K562 (cell line): ENCODE data around the gene CCNL2. TPM values are rescaled to one million over a fixed set of nuclear protein-coding genes. Genes with fewer than 3 reads are reported as not detected.

Experiments used
- ATF1 ChIP-seq, 2 experiments: fragments of 450-650 bp in 1 of 2; IDR thresholded peaks; 2 replicates each; pipeline ENCODE4 v1.6.1; 2016; ENCODE audit warnings: missing compliant biosample characterization in 1 of 2, missing genetic modification characterization in 1 of 2
- BRCA1 ChIP-seq, 2 experiments: fragments of 450-650 bp in 1 of 2; sonication (generic) in 1 of 2; formaldehyde crosslinking in 1 of 2; IDR thresholded peaks; 2 replicates each; pipeline versions ENCODE4 v1.5.0 to v1.6.1; 2017 to 2020; ENCODE audit warnings: mild to moderate bottlenecking in 1 of 2, missing genetic modification reagents in 1 of 2
- CBFA2T3 ChIP-seq: fragments of 450-650 bp; IDR thresholded peaks from 2 replicates; pipeline ENCODE4 v1.6.1; 2017
- COPS2 ChIP-seq: fragments of 450-650 bp; conservative IDR thresholded peaks from 2 replicates; pipeline ENCODE4 v1.6.1; 2016; ENCODE audit warnings: mild to moderate bottlenecking, moderate library complexity
- CREB1 ChIP-seq, 2 experiments: sonication (generic) in 1 of 2; formaldehyde crosslinking in 1 of 2; IDR thresholded peaks; 2 replicates each; pipeline versions ENCODE4 v1.6.1 to v1.8.0; 2012 to 2022; ENCODE audit warnings: inconsistent platforms in 1 of 2, mild to moderate bottlenecking in 1 of 2, missing genetic modification reagents in 1 of 2, moderate library complexity in 1 of 2
- FOXK2 ChIP-seq, 2 experiments: fragments of 450-650 bp; IDR thresholded peaks in 1 of 2; conservative IDR thresholded peaks in 1 of 2; 2 replicates each; pipeline ENCODE4 v1.6.1; 2016; ENCODE audit warnings: low read depth in 2 of 2, mild to moderate bottlenecking in 1 of 2
- HMG20A ChIP-seq: fragments of 450-650 bp; formaldehyde crosslinking; conservative IDR thresholded peaks from 2 replicates; pipeline ENCODE4 v1.4.0; 2020; ENCODE audit warnings: mild to moderate bottlenecking, mixed read lengths
- HNRNPUL1 ChIP-seq: fragments of 200-400 bp; formaldehyde crosslinking; IDR thresholded peaks from 2 replicates; pipeline ENCODE4 v1.6.1; 2017; ENCODE audit warnings: low read length
- KLF16 ChIP-seq: IDR thresholded peaks from 2 replicates; pipeline ENCODE4 v1.6.1; 2016; ENCODE audit warnings: antibody characterized with exemption
- NR2C2 ChIP-seq, 2 experiments: fragments of 200-800 bp in 1 of 2; sonication (Bioruptor generic) in 1 of 2; sonication (generic) in 1 of 2; formaldehyde crosslinking in 1 of 2; IDR thresholded peaks; 2 replicates each; pipeline versions ENCODE4 v1.6.1 to v1.8.0; 2016 to 2022; ENCODE audit warnings: mild to moderate bottlenecking in 1 of 2, missing compliant biosample characterization in 1 of 2, missing genetic modification characterization in 1 of 2, missing genetic modification reagents in 1 of 2
- PHB2 ChIP-seq: fragments of 450-650 bp; IDR thresholded peaks from 2 replicates; pipeline ENCODE4 v1.6.1; 2017; ENCODE audit warnings: low read depth
- RNF2 ChIP-seq: sonication (generic); IDR thresholded peaks from 2 replicates; pipeline ENCODE4 v1.6.1; 2016
- TCF3 ChIP-seq: sonication (generic); formaldehyde crosslinking; IDR thresholded peaks from 2 replicates; pipeline ENCODE4 v1.4.0; 2020; ENCODE audit warnings: mild to moderate bottlenecking, missing genetic modification reagents
- ZC3H8 ChIP-seq: fragments of 450-650 bp; IDR thresholded peaks from 2 replicates; pipeline ENCODE4 v1.6.1; 2017
- ZNF184 ChIP-seq: sonication (generic); formaldehyde crosslinking; IDR thresholded peaks from 2 replicates; pipeline ENCODE4 v1.5.0; 2020; ENCODE audit warnings: missing genetic modification reagents
- ZNF699 ChIP-seq: fragments of 250-450 bp; sonication (Bioruptor Pico); IDR thresholded peaks from 2 replicates; pipeline ENCODE4 v1.8.0; 2021; ENCODE audit warnings: mild to moderate bottlenecking, moderate library complexity; ENCODE audit not compliant: insufficient replicate concordance
- polyA plus RNA-seq, 8 experiments: library from polyadenylated mRNA; depleted of rRNA in 4 of 8; stranded (reverse) in 5 of 8; unstranded in 3 of 8; fragments of >200 nt; fragmentation: Nextera tagmentation in 2 of 8; fragmentation: Illumina TruSeq in 1 of 8; extraction: Ambion mirVana in 2 of 8; extraction: Trizol in 1 of 8; gene quantifications; 2 replicates each; pipeline versions ENCODE4 v1.2.1 to v1.2.3, GENCODE V29; 2011 to 2014; ENCODE audit warnings: inconsistent platforms in 1 of 8, missing spikeins in 1 of 8
- total RNA-seq, 7 experiments: library from RNA; depleted of rRNA in 6 of 7; stranded (reverse); fragments of >200 nt in 6 of 7; fragmentation: Illumina TruSeq in 2 of 7; extraction: Trizol in 2 of 7; gene quantifications; 2 replicates each; pipeline versions ENCODE4 v1.2.1 to v1.2.3, GENCODE V29; 2011 to 2021; ENCODE audit warnings: low replicate concordance in 1 of 7
- TF ChIP-seq, protein P1 (sequence below): IDR thresholded peaks from 3 replicates; pipeline ENCODE4 v1.6.1; 2011; ENCODE audit warnings: borderline replicate concordance, mild to moderate bottlenecking; ENCODE audit not compliant: insufficient read length, insufficient read depth
- TF ChIP-seq, protein P2 (sequence below): fragments of 250-450 bp; sonication (Bioruptor Pico); IDR thresholded peaks from 2 replicates; pipeline ENCODE4 v1.5.0; 2022; ENCODE audit warnings: mild to moderate bottlenecking
- TF ChIP-seq, protein P3 (sequence below): fragments of 150-350 bp; IDR thresholded peaks from 2 replicates; pipeline ENCODE4 v1.6.1; 2014; ENCODE audit warnings: low read depth, mild to moderate bottlenecking, low read length, borderline replicate concordance
- TF ChIP-seq, protein P4 (sequence below), 3 experiments: fragments of 200-800 bp in 1 of 3; sonication (Bioruptor generic) in 1 of 3; sonication (generic) in 1 of 3; formaldehyde crosslinking in 1 of 3; IDR thresholded peaks; 2 replicates each; pipeline versions ENCODE4 v1.6.1 to v1.8.0; 2016 to 2022; ENCODE audit warnings: mild to moderate bottlenecking in 2 of 3, missing compliant biosample characterization in 2 of 3, missing genetic modification characterization in 2 of 3, missing genetic modification reagents in 1 of 3

Gene CCNL2
- total and polyA plus RNA-seq, 9 of the 15 experiments (the other 6 are each of a cell fraction or from before 2014, with no cell fraction given): 2.8 to 287 (median 94.5) TPM

DNA sequence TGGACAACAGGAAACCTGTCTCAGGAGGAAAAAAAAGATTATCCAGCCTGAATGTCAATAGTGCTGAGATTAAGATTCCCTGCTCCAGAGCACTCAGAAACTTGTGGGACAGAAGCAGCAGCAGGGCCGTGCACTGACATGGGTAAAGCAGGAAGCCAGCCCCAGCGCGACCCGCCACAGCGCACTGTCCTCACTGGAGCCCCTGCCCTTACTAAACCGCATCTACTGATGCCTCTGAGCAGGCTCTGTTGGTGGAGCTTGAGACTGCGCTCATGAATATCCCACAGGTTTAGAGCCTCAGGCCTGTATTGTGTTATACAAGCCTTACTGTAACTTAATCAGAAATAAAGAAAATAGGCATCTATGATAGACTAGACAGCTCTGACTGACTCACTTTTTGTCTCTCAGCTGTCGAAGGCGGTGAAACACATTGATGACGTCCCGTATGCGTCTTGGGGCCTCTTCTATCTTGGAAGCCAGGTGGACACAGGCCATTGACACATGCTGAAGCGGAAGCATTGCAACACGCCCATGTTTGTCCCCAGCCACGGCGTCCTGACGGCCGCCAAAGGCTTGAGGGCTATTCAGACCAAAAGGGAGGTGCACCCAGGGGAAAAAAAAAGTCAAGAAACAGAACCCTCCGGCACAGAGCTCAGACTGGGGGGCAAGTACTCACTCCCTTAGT lies 1.2 kb downstream of the CCNL2 start (continued):
- TF ChIP-seq CREB1 (IDR thresholded peaks at IDR 0.05) (peak; percentile 85), CREB1 (CRISPR knock-in tag; IDR thresholded peaks at IDR 0.05) (0 out of 2 replicates have a peak, but pooled peaks have one; percentile 40), ATF1 (CRISPR knock-in tag; IDR thresholded peaks at IDR 0.05) (no peak), ATF1 (tag; IDR thresholded peaks at IDR 0.05) (peak; percentile 80), ZNF699 (no peak), CBFA2T3 (peak; percentile 66), FOXK2 (conservative IDR thresholded peaks at IDR 0.05 in 1 of 2, IDR thresholded peaks at IDR 0.05 in 1 of 2; ENCODE audit: low read depth in 2 of 2) (peak; percentile 51 to 66; a peak in 2 of 4 replicates), BRCA1 (IDR thresholded peaks at IDR 0.05) (no peak), BRCA1 (CRISPR knock-in tag; IDR thresholded peaks at IDR 0.05) (0 out of 2 replicates have a peak, but pooled peaks have one; percentile 26), RNF2 (no peak), COPS2 (no peak), TCF3 (CRISPR knock-in tag) (peak; percentile 47; the same call in 1 of the 2 replicates), ZNF184 (CRISPR knock-in tag) (no peak), PHB2 (no peak), ZC3H8 (no peak), HNRNPUL1 (no peak), KLF16 (no peak), HMG20A (no peak), NR2C2 (CRISPR knock-in tag; IDR thresholded peaks at IDR 0.05) (no peak), NR2C2 (tag; IDR thresholded peaks at IDR 0.05) (no peak)
- TF ChIP-seq, protein P1, sequence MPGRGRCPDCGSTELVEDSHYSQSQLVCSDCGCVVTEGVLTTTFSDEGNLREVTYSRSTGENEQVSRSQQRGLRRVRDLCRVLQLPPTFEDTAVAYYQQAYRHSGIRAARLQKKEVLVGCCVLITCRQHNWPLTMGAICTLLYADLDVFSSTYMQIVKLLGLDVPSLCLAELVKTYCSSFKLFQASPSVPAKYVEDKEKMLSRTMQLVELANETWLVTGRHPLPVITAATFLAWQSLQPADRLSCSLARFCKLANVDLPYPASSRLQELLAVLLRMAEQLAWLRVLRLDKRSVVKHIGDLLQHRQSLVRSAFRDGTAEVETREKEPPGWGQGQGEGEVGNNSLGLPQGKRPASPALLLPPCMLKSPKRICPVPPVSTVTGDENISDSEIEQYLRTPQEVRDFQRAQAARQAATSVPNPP: no peak
- TF ChIP-seq, protein P2, sequence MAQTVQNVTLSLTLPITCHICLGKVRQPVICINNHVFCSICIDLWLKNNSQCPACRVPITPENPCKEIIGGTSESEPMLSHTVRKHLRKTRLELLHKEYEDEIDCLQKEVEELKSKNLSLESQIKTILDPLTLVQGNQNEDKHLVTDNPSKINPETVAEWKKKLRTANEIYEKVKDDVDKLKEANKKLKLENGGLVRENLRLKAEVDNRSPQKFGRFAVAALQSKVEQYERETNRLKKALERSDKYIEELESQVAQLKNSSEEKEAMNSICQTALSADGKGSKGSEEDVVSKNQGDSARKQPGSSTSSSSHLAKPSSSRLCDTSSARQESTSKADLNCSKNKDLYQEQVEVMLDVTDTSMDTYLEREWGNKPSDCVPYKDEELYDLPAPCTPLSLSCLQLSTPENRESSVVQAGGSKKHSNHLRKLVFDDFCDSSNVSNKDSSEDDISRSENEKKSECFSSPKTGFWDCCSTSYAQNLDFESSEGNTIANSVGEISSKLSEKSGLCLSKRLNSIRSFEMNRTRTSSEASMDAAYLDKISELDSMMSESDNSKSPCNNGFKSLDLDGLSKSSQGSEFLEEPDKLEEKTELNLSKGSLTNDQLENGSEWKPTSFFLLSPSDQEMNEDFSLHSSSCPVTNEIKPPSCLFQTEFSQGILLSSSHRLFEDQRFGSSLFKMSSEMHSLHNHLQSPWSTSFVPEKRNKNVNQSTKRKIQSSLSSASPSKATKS: no peak
- TF ChIP-seq, protein P3, sequence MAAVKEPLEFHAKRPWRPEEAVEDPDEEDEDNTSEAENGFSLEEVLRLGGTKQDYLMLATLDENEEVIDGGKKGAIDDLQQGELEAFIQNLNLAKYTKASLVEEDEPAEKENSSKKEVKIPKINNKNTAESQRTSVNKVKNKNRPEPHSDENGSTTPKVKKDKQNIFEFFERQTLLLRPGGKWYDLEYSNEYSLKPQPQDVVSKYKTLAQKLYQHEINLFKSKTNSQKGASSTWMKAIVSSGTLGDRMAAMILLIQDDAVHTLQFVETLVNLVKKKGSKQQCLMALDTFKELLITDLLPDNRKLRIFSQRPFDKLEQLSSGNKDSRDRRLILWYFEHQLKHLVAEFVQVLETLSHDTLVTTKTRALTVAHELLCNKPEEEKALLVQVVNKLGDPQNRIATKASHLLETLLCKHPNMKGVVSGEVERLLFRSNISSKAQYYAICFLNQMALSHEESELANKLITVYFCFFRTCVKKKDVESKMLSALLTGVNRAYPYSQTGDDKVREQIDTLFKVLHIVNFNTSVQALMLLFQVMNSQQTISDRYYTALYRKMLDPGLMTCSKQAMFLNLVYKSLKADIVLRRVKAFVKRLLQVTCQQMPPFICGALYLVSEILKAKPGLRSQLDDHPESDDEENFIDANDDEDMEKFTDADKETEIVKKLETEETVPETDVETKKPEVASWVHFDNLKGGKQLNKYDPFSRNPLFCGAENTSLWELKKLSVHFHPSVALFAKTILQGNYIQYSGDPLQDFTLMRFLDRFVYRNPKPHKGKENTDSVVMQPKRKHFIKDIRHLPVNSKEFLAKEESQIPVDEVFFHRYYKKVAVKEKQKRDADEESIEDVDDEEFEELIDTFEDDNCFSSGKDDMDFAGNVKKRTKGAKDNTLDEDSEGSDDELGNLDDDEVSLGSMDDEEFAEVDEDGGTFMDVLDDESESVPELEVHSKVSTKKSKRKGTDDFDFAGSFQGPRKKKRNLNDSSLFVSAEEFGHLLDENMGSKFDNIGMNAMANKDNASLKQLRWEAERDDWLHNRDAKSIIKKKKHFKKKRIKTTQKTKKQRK: no peak
- TF ChIP-seq, protein P4, sequence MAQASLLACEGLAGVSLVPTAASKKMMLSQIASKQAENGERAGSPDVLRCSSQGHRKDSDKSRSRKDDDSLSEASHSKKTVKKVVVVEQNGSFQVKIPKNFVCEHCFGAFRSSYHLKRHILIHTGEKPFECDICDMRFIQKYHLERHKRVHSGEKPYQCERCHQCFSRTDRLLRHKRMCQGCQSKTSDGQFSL (CRISPR knock-in tag; IDR thresholded peaks at IDR 0.05): no peak
- TF ChIP-seq, protein P4 (tag; IDR thresholded peaks at IDR 0.05): no peak
